ENCODE results near the gene LRRTM4.

DNA sequence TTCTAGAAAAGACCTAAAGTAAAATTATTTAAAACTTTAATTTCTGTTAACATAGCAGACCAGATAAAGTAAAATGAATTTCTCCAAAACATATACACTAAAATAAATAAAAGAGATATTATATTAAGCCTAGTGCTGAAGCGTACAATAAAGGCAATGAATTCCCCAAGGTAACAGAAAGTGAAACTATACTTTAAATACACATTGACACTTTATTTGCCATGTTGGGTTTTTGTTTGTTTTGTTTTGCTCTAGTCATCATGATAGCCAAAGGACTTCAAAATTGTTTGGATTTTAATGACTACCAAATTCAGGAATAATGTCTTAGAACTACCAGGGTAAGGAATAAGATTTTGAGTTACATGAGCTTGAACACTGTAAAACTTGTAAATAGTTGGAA is 413.3 kb downstream of the LRRTM4 start:
- TF ChIP-seq, protein P1, sequence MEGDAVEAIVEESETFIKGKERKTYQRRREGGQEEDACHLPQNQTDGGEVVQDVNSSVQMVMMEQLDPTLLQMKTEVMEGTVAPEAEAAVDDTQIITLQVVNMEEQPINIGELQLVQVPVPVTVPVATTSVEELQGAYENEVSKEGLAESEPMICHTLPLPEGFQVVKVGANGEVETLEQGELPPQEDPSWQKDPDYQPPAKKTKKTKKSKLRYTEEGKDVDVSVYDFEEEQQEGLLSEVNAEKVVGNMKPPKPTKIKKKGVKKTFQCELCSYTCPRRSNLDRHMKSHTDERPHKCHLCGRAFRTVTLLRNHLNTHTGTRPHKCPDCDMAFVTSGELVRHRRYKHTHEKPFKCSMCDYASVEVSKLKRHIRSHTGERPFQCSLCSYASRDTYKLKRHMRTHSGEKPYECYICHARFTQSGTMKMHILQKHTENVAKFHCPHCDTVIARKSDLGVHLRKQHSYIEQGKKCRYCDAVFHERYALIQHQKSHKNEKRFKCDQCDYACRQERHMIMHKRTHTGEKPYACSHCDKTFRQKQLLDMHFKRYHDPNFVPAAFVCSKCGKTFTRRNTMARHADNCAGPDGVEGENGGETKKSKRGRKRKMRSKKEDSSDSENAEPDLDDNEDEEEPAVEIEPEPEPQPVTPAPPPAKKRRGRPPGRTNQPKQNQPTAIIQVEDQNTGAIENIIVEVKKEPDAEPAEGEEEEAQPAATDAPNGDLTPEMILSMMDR (IDR thresholded peaks at IDR 0.05): no peak
- TF ChIP-seq ZC3H11A (IDR thresholded peaks at IDR 0.05) (no peak), CHD2 (IDR thresholded peaks at IDR 0.05; ENCODE audit: low read length, partially characterized antibody) (no peak)
- TF ChIP-seq, protein P2, sequence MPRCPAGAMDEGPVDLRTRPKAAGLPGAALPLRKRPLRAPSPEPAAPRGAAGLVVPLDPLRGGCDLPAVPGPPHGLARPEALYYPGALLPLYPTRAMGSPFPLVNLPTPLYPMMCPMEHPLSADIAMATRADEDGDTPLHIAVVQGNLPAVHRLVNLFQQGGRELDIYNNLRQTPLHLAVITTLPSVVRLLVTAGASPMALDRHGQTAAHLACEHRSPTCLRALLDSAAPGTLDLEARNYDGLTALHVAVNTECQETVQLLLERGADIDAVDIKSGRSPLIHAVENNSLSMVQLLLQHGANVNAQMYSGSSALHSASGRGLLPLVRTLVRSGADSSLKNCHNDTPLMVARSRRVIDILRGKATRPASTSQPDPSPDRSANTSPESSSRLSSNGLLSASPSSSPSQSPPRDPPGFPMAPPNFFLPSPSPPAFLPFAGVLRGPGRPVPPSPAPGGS (IDR thresholded peaks at IDR 0.05): no peak
